ENCODE results near the gene PLCB1.

The PLCB1 gene

DNA sequence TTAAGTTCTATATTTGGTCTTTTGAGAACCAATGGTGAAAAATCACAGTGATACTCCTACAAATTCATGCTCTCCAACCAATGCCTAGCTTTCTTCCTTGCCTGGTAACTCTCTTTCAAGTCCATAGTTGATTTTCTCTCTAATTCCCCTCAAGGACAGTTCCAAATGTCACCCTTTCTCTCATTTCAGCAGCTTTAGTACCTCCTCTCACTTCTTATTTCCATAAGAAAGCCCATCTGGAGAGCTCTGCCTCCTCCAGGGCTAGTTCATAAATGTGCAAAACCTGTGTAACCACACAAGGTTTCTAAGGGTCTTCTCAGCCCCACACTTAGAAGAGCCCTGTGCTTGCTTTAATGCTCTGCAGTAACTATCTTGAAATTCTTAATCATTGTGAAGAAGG is 781.4 kb downstream of the PLCB1 start:
- H3K27ac ChIP-seq = no peak overlapping the region
- TF ChIP-seq, protein P1, sequence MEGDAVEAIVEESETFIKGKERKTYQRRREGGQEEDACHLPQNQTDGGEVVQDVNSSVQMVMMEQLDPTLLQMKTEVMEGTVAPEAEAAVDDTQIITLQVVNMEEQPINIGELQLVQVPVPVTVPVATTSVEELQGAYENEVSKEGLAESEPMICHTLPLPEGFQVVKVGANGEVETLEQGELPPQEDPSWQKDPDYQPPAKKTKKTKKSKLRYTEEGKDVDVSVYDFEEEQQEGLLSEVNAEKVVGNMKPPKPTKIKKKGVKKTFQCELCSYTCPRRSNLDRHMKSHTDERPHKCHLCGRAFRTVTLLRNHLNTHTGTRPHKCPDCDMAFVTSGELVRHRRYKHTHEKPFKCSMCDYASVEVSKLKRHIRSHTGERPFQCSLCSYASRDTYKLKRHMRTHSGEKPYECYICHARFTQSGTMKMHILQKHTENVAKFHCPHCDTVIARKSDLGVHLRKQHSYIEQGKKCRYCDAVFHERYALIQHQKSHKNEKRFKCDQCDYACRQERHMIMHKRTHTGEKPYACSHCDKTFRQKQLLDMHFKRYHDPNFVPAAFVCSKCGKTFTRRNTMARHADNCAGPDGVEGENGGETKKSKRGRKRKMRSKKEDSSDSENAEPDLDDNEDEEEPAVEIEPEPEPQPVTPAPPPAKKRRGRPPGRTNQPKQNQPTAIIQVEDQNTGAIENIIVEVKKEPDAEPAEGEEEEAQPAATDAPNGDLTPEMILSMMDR (IDR thresholded peaks at IDR 0.05; ENCODE audit: low read depth, low read length) = no peak
- DNase-seq = no peak

DNA sequence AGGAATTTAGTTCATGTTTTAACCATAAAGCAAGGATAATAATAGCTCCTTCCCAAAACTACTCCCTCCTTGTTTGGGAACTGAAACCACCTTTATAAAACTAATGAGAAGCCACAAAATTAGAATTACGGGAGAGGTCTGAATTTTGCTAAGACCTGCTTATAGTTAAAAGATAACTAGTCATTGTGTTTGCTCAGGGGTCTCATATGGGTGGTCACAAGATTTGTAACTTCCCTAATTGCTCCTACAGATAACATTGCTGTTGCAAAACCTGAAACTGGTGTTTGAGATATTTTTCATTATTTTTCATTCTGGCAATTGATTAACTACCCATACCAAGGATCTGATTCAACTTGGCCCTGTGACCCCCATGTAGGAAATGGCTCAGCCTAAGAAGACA is 782.4 kb downstream of the PLCB1 start:
- no peaks in the 10 kb centered on the region for H3K27me3 ChIP-seq (ENCODE audit: insufficient read depth, low read depth, severe bottlenecking)
- no peaks in the 10 kb centered on the region for H3K9me3 ChIP-seq (ENCODE audit: severe bottlenecking)
- H3K4me3 ChIP-seq (ENCODE audit: low read depth, low read length) = no peak overlapping the region
- H3K27ac ChIP-seq = no peak overlapping the region
- DNase-seq = no peak
- H3K36me3 ChIP-seq = no peaks in the 10 kb centered on the region
- TF ChIP-seq, protein P1 (IDR thresholded peaks at IDR 0.05; ENCODE audit: low read depth, low read length) = no peak

More for the DNA sequence above, 781.4 kb downstream of the PLCB1 start:
- Histone ChIP-seq H3K36me3 (no peaks in the 10 kb centered on the region), H3K27me3 (ENCODE audit: insufficient read depth, low read depth, severe bottlenecking) (no peaks in the 10 kb centered on the region), H3K4me3 (ENCODE audit: low read depth, low read length) (no peak overlapping the region), H3K9me3 (ENCODE audit: severe bottlenecking) (no peaks in the 10 kb centered on the region)

DNA sequence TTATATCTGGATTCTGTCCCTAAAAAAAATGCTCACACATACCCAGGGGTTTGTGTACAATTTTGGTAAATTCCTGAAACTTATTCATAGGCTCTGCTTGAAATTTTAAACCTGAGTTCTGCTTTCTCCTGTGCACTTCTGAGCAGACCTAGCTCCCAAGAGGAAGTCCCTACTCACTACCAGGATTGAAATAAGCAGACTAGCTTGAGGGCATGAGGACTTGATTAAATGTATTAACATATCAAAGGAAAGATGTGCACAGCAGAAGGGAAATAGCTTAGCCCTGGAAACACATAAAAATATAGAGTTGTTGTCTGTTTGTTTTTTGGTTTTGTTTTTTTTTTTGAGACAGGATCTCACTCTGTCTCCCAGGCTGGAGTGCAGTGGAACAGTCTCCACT is 785.0 kb downstream of the PLCB1 start:
- no peak for DNase-seq
- TF ChIP-seq, protein P1 (IDR thresholded peaks at IDR 0.05; ENCODE audit: low read depth, low read length) = no peak
- Histone ChIP-seq H3K4me3 (ENCODE audit: low read depth, low read length) (no peak overlapping the region), H3K27ac (no peak overlapping the region), H3K36me3 (no peaks in the 10 kb centered on the region), H3K27me3 (ENCODE audit: insufficient read depth, low read depth, severe bottlenecking) (no peaks in the 10 kb centered on the region), H3K9me3 (ENCODE audit: severe bottlenecking) (no peaks in the 10 kb centered on the region)

DNA sequence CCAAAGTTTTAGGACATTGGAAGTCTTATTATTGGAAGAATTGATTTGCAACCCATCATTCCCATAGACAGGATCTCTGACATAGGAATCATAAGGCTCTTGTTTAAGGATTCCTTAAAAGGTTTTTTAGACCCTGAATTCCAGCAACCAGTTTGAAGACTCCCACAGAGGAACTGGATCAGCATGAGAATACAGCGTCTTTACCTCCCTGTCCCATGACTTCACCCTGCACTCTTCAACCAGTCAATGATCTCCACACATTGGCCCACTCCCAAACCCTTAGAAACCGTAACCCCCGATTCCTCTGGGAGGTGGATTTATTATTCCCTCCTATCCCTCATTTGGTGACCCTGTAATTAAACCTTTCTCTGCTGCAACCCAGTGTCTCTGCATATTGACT is 786.1 kb downstream of the PLCB1 start:
- Histone ChIP-seq H3K27ac (no peak overlapping the region), H3K36me3 (no peaks in the 10 kb centered on the region), H3K27me3 (ENCODE audit: insufficient read depth, low read depth, severe bottlenecking) (no peaks in the 10 kb centered on the region), H3K4me3 (ENCODE audit: low read depth, low read length) (no peak overlapping the region), H3K9me3 (ENCODE audit: severe bottlenecking) (no peaks in the 10 kb centered on the region)
- TF ChIP-seq, protein P1 (IDR thresholded peaks at IDR 0.05; ENCODE audit: low read depth, low read length) = no peak
- DNase-seq = no peak

DNA sequence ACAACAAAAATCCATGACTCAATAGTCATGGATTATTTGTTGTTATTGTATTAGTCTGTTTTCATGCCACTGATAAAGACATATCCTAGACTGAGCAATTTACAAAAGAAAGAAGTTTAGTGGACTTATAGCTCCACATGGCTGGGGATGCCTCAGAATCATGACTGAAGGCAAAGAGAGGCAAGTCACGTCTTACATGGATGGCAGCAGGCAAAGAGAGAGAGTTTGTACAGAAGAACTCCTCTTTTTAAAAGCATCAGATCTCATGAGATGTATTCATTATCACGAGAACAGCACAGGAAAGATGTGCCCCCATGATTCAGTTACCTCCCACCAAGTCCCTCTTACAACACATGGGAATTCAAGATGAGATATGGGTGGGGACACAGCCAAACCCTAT is 792.5 kb downstream of the PLCB1 start:
- TF ChIP-seq, protein P1 (IDR thresholded peaks at IDR 0.05; ENCODE audit: low read depth, low read length) = no peak
- no peaks in the 10 kb centered on the region for H3K36me3 ChIP-seq

GRCh38 chr20:8930726-8931125 is 798.7 kb downstream of the PLCB1 start:
- no peaks in the 10 kb centered on the region for H3K9me3 ChIP-seq (ENCODE audit: severe bottlenecking)
- DNase-seq = no peak
- TF ChIP-seq, protein P1 (IDR thresholded peaks at IDR 0.05; ENCODE audit: low read depth, low read length) = no peak
- H3K4me3 ChIP-seq (ENCODE audit: low read depth, low read length) = no peak overlapping the region
- H3K27ac ChIP-seq = no peak overlapping the region
- H3K36me3 ChIP-seq = no peaks in the 10 kb centered on the region
- H3K27me3 ChIP-seq (ENCODE audit: insufficient read depth, low read depth, severe bottlenecking) = no peaks in the 10 kb centered on the region

More for the DNA sequence above, 792.5 kb downstream of the PLCB1 start:
- DNase-seq = no peak
- H3K27ac ChIP-seq = no peak overlapping the region
- H3K9me3 ChIP-seq (ENCODE audit: severe bottlenecking) = no peaks in the 10 kb centered on the region
- H3K27me3 ChIP-seq (ENCODE audit: insufficient read depth, low read depth, severe bottlenecking) = no peaks in the 10 kb centered on the region
- no peak overlapping the region for H3K4me3 ChIP-seq (ENCODE audit: low read depth, low read length)
